ENCODE data around the gene PLXNA4. TPM values are rescaled to one million over a fixed set of nuclear protein-coding genes. Genes with fewer than 3 reads are reported as not detected.

The PLXNA4 gene
- total RNA-seq, 2 donors from 2014 or later: 24.0 to 42.7 TPM

- no peak overlapping the region for H3K9ac ChIP-seq (ENCODE audit: extremely low read depth, low read length, poor library complexity, severe bottlenecking)
- no peaks in the 10 kb centered on the region for H3K4me1 ChIP-seq (ENCODE audit: control insufficient read depth, insufficient read depth, low read length)
- WGBS, 2 experiments (ENCODE audit: insufficient coverage in 1 of 2, insufficient read length in 1 of 2): 85 to 92% methylated on average over 2 to 4 of the region's 4 CpGs
- no peak overlapping the region for H3K4me3 ChIP-seq (ENCODE audit: low read length)
- no peaks in the 10 kb centered on the region for H3K27me3 Mint-ChIP-seq (ENCODE audit: insufficient read depth)
- no peaks in the 10 kb centered on the region for H3K9me3 Mint-ChIP-seq
- H3K4me1 Mint-ChIP-seq: peaks cover 10% of the 10 kb centered on the region
- no peak overlapping the region for H3K4me3 Mint-ChIP-seq
- no peak for TF ChIP-seq CTCF (conservative IDR thresholded peaks at IDR 0.05)
- H3K27ac Mint-ChIP-seq: no peak overlapping the region
- H3K9me3 ChIP-seq (ENCODE audit: control insufficient read depth, low read length): no peaks in the 10 kb centered on the region
- no peaks in the 10 kb centered on the region for H3K36me3 ChIP-seq (ENCODE audit: control insufficient read depth, insufficient read depth, low read length)
- DNase-seq: no peak
- H3K27ac ChIP-seq (ENCODE audit: low read depth, low read length): no peak overlapping the region
- no peaks in the 10 kb centered on the region for H3K27me3 ChIP-seq (ENCODE audit: control insufficient read depth, insufficient read depth, low read length, poor library complexity, severe bottlenecking)
- H3K36me3 Mint-ChIP-seq (ENCODE audit: low read depth): no peaks in the 10 kb centered on the region
These were observed 202.4 kb downstream of the PLXNA4 start for GRCh38 chr7:132373879-132374278.

DNA sequence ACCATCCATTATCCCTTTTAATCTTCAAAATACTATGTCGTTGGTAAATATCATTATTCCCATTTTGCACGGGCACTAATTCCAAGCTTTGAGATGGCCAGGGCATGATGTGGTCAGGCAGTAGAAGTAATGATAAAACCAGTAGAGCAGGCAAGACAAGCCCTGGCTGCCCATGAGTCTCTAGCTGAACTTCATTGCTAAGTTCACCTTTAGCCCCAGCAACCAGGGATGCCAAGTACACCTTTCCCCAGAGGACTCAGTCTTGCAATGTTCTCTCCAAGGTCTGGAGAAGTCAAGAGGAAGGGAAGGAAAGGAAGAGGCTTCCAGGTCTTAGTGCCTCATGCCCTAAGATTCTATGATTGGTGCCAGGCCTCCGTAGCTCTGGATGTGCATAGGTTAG, 203.2 kb downstream of the PLXNA4 start:
- TF ChIP-seq CTCF (conservative IDR thresholded peaks at IDR 0.05): no peak
- Histone ChIP-seq H3K4me1 (ENCODE audit: control insufficient read depth, insufficient read depth, low read length) (no peaks in the 10 kb centered on the region), H3K9ac (ENCODE audit: extremely low read depth, low read length, poor library complexity, severe bottlenecking) (no peak overlapping the region), H3K36me3 (ENCODE audit: control insufficient read depth, insufficient read depth, low read length) (no peaks in the 10 kb centered on the region), H3K9me3 (ENCODE audit: control insufficient read depth, low read length) (no peaks in the 10 kb centered on the region), H3K27ac (ENCODE audit: low read depth, low read length) (no peak overlapping the region), H3K27me3 (ENCODE audit: control insufficient read depth, insufficient read depth, low read length, poor library complexity, severe bottlenecking) (no peaks in the 10 kb centered on the region), H3K4me3 (ENCODE audit: low read length) (no peak overlapping the region)
- Mint-ChIP-seq H3K4me3 (no peak overlapping the region), H3K9me3 (no peaks in the 10 kb centered on the region), H3K27ac (no peak overlapping the region), H3K36me3 (ENCODE audit: low read depth) (no peaks in the 10 kb centered on the region), H3K27me3 (ENCODE audit: insufficient read depth) (no peaks in the 10 kb centered on the region), H3K4me1 (peaks cover 10% of the 10 kb centered on the region)
- 98 to 100% methylated on average over 1 to 3 of the region's 3 CpGs for WGBS, 2 experiments (ENCODE audit: insufficient coverage in 1 of 2, insufficient read length in 1 of 2)
- no peak for DNase-seq

GRCh38 chr7:132371948-132372347, 204.3 kb downstream of the PLXNA4 start:
- H3K4me3 ChIP-seq (ENCODE audit: low read length): no peak overlapping the region
- no peaks in the 10 kb centered on the region for H3K27me3 ChIP-seq (ENCODE audit: control insufficient read depth, insufficient read depth, low read length, poor library complexity, severe bottlenecking)
- Mint-ChIP-seq H3K27ac (no peak overlapping the region), H3K4me3 (no peak overlapping the region), H3K27me3 (ENCODE audit: insufficient read depth) (peaks cover 7% of the 10 kb centered on the region), H3K36me3 (ENCODE audit: low read depth) (no peaks in the 10 kb centered on the region), H3K9me3 (no peaks in the 10 kb centered on the region), H3K4me1 (peaks cover 6% of the 10 kb centered on the region)
- no peak overlapping the region for H3K27ac ChIP-seq (ENCODE audit: low read depth, low read length)
- DNase-seq: no peak
- WGBS, 2 experiments (ENCODE audit: insufficient coverage in 1 of 2, insufficient read length in 1 of 2): 97 to 100% methylated on average over 1 to 3 of the region's 3 CpGs
- no peaks in the 10 kb centered on the region for H3K36me3 ChIP-seq (ENCODE audit: control insufficient read depth, insufficient read depth, low read length)
- H3K9ac ChIP-seq (ENCODE audit: extremely low read depth, low read length, poor library complexity, severe bottlenecking): no peak overlapping the region
- no peak for TF ChIP-seq CTCF (conservative IDR thresholded peaks at IDR 0.05)
- H3K4me1 ChIP-seq (ENCODE audit: control insufficient read depth, insufficient read depth, low read length): no peaks in the 10 kb centered on the region
- no peaks in the 10 kb centered on the region for H3K9me3 ChIP-seq (ENCODE audit: control insufficient read depth, low read length)

Measured in endodermal cell (in vitro differentiated cells).